Measurements from ENCODE around the gene SLCO4A1.

The SLCO4A1 gene

DNA sequence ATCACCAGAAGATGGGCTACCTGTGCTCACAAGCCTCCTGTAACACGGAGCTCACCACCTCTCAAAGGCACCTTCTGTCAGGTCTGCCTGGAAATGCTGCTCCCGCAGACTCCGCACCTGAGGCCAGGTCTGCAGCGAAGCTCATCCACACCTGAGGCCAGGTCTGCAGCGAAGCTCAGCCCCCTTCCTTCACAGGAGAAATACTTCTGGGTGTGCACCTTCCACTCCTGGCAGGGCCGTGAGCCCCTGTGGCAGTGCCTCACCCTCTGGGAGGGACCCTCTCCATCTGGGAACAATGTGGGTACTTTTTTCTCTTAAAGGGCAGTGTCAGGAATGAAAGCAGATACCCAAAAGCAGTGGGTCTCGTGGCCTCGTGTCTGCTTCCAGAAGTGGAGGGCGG, 1.4 kb upstream of the SLCO4A1 start:
- no peak overlapping the region for H3K27ac ChIP-seq
- TF ChIP-seq ZFX (IDR thresholded peaks at IDR 0.05; ENCODE audit: borderline replicate concordance), result no peak
- TF ChIP-seq, protein P1, sequence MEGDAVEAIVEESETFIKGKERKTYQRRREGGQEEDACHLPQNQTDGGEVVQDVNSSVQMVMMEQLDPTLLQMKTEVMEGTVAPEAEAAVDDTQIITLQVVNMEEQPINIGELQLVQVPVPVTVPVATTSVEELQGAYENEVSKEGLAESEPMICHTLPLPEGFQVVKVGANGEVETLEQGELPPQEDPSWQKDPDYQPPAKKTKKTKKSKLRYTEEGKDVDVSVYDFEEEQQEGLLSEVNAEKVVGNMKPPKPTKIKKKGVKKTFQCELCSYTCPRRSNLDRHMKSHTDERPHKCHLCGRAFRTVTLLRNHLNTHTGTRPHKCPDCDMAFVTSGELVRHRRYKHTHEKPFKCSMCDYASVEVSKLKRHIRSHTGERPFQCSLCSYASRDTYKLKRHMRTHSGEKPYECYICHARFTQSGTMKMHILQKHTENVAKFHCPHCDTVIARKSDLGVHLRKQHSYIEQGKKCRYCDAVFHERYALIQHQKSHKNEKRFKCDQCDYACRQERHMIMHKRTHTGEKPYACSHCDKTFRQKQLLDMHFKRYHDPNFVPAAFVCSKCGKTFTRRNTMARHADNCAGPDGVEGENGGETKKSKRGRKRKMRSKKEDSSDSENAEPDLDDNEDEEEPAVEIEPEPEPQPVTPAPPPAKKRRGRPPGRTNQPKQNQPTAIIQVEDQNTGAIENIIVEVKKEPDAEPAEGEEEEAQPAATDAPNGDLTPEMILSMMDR (IDR thresholded peaks at IDR 0.05), result no peak

DNA sequence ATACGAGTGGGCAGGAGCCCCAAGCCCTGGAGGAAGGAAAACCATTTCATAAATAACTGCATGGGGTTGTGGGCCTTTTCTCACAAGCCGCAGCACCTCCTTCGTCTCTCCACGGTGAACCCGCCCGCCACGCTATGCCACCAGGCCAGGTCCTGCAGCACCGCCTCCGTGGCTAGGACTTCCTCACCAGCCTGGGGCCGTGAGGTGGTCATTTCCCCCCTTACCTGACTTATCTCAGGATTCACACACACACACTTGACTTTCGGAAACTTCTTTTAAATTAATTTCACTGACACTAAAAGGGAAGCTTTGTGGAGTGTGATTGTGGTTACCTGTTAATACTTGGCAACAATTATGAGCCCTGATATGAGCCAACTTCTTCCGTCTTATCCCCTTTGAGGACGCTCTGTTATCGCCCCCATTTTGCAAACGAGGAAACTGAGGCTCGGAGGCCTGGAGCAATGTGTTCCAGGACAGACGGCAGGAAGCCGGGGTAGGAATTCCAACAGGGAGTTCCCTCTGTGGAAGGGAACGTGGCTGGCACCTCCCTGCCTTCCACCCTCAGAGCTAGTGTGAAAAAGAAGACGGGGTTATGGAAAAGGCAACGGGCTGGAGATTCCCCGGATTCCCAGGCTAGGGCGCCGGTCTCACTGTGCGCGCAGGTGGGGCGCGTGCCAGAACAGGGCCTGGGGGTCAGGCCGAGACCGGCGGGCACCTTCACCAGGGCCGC, 817 bp upstream of the SLCO4A1 start:
- H3K27ac ChIP-seq, result no peak overlapping the region

DNA sequence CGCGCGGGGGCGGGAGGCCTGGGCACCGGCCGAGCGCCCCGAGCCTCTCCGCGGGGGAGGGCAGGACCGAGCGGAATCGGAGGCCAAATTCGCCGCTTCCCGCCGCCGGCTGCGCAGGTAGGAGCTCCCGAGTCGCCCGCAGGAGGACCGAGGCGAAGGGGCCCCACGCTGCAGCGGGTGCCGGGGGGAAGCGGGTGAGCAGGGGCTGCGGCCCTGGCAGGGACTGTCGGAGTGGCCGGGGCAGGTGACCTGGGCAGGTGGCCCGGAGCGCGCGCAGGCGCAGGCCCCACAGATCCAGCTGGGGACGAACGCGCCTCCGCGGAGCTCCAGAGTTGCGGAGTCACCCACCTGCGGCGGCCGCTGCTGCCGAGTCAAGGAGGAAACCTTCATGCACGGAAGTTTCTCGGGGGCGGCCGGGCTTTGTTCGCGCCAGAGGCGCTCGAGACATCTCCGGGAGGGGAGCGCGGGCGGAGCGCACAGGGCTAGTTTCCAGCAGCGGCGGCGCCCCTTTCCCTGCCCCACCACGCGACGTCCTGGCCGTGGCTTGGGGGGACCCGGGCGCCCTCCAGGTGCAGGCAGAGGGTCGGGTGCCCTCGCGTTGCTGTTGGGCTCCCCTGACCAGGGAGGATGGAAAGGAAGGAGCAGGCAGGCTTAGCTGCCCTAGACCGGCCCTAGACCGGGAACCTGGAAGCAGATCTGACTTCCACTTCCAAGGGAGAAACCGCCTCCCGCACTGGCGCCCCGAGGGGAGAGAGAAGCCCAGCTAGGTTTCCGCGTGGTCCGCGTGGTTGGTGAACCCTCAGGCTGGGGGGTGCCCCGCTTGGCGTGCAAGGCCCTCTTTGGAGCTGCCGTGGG, 590 bp downstream of the SLCO4A1 start:
- no peak overlapping the region for H3K27ac ChIP-seq
- TF ChIP-seq ZFX (IDR thresholded peaks at IDR 0.05; ENCODE audit: borderline replicate concordance), result no peak
- TF ChIP-seq, protein P1 (IDR thresholded peaks at IDR 0.05), result no peak

More for the DNA sequence above, 817 bp upstream of the SLCO4A1 start:
- TF ChIP-seq, protein P1 (IDR thresholded peaks at IDR 0.05), result no peak
- TF ChIP-seq ZFX (IDR thresholded peaks at IDR 0.05; ENCODE audit: borderline replicate concordance), result no peak

DNA sequence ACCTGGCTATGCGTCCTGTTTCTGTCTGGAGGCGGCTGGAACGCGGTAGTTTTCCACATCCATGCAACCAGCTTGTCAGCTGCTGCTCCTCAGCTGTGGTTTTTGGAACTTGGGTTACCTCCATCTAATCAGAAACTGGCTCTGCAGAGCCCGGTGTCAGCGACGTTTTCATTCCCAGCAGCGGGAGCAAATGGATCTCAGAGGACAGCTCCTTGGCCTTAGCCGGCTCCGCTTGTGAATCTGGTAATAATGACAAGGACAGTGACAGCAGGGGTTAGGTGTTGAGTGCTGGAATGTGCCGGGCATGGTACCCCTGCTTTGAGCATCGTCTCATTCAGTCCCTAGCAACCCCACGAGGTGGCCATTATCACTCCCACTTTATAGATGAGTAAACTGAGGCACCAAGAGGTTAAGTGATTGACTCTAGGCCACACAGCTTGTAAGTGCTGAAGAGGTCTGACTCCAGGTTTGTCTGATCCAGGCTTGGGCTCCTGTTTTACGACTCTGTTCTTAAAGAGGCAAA, 1.3 kb downstream of the SLCO4A1 start:
- TF ChIP-seq, protein P1 (IDR thresholded peaks at IDR 0.05), result no peak
- no peak for TF ChIP-seq ZFX (IDR thresholded peaks at IDR 0.05; ENCODE audit: borderline replicate concordance)
- no peak overlapping the region for H3K27ac ChIP-seq

DNA sequence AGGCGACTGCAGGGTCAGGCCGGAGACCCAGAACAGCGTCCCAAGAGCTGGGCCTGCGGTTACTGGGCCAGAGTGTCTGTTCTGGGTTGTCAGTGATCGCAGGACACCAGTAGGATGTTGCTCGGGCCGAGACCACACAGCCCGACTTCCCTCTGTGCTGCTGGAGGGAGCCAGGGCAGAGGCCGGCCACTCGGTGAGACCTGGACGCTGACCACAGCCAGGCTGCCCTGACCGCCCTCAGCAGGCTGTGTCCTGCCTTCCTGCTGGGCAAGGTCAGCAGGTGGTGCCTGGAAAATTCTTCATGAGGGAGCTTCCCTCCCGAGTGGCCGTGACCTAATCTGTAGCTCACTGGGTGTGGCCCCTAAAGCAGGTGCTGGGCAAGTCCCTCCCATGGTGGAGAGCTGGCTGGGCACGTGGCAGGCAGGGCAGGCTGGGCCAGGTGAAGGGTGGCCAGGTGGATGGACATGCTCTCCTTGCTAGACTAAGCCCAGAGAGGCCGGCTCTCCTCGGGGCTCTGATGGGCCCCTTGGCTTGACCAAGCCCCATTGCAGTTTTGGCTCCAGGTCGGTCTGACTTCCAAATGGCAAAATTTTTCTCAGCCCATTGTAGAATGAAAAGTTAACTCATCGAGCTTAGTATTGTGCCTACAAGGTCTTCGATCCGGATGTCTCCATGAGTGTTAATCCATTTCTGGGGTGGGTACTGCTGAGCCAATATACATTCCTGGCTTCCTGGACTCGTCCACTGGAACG, 1.9 kb downstream of the SLCO4A1 start:
- TF ChIP-seq, protein P1 (IDR thresholded peaks at IDR 0.05), result no peak
- no peak for TF ChIP-seq ZFX (IDR thresholded peaks at IDR 0.05; ENCODE audit: borderline replicate concordance)
- H3K27ac ChIP-seq, result no peak overlapping the region

DNA sequence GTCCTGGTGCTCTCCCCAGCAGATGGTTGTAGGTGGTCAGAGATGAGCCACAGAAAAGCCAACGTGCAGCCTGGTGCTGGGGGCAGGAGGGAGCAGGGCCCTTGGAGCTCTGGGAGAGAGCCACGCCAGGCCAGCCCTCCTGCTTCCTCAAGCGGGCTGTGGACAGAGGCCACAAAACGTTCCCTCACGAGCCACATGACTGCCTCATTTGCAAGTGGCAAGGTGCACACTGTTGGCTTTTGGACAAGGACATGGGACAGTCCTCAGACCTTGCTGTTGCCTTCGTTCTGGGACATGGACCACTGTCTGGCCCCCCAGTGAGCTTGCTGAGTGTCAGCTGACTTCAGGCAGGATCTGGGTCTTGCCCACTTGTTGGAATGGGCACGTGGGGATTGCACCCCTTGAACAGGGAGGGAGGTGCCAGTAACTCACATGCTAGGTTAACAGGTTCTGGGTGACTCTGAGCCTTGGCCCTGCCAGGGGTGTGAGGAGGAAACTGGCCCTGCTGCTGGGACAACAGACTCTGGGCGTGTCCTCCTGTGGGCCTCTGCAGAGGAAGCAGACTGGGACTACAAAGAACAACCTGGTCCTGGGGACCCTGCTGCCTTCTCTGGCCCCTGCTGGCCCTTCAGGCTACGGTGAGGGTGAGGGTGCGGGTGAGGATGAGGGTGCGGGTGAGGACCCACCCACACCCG, 2.6 kb downstream of the SLCO4A1 start:
- no peak overlapping the region for H3K27ac ChIP-seq
- TF ChIP-seq ZFX (IDR thresholded peaks at IDR 0.05; ENCODE audit: borderline replicate concordance), result no peak
- TF ChIP-seq, protein P1 (IDR thresholded peaks at IDR 0.05), result no peak
